T-cell (primary cell): ENCODE results near the gene PPM1A. TPM values are rescaled to one million over a fixed set of nuclear protein-coding genes. Genes with fewer than 3 reads are reported as not detected.
A peak's percentile ranks its signal among the peaks of the same experiment; 100 is the strongest.

Experiments
- ATAC-seq, 4 experiments: fragments of 200-7000 bp in 3 of 4; fragments of 150-1000 bp in 1 of 4; cut with Tn5 transposase; replicated peaks in 1 of 4; 1 replicate in 3 of 4; 2 replicates in 1 of 4; pipeline ENCODE4 v1.10.0; 2021; ENCODE audit warnings: moderate library complexity in 3 of 4, mild to moderate bottlenecking in 2 of 4, moderate number of reproducible peaks in 1 of 4
- CTCF ChIA-PET, 2 donors: fragments of 300-600 bp; sonication (Branson Sonifier 250); formaldehyde crosslinking; loops; one replicate each; lab custom pipeline; 2022; ENCODE audit warnings: antibody characterized with exemption in 2 of 2; lab: Charles Lee
- POLR2A ChIA-PET, 2 donors: fragments of 300-600 bp; sonication (Branson Sonifier 250); formaldehyde crosslinking; loops; one replicate each; lab custom pipeline; 2022; ENCODE audit warnings: antibody characterized with exemption in 2 of 2; lab: Charles Lee
- DNase-seq, 35 experiments: peaks; one replicate each; pipeline versions ENCODE4 v3.0.0 to v3.0.0-alpha.2; 2013 to 2023
- H3K27ac ChIP-seq: one replicate; pipeline ENCODE4 v1.5.1; 2013; ENCODE audit warnings: low read length
- H3K27me3 ChIP-seq, 2 experiments: replicated peaks in 1 of 2; 1 replicate in 1 of 2; 2 replicates in 1 of 2; pipeline versions ENCODE4 v1.6.1 to v1.7.0; 2013; ENCODE audit warnings: low read length in 1 of 2, mixed read lengths in 1 of 2; ENCODE audit not compliant: control insufficient read depth in 2 of 2, insufficient read depth in 2 of 2; ENCODE audit errors: extremely low read depth in 1 of 2
- H3K36me3 ChIP-seq, 2 donors: 1 replicate in 1 of 2; 2 replicates in 1 of 2; pipeline versions ENCODE4 v1.6.1 to v1.7.0; 2013; ENCODE audit warnings: low read length in 1 of 2; ENCODE audit not compliant: control insufficient read depth in 2 of 2, insufficient read depth in 1 of 2; ENCODE audit errors: extremely low read depth in 1 of 2
- H3K4me1 ChIP-seq, 2 experiments: 1 replicate in 1 of 2; 2 replicates in 1 of 2; pipeline versions ENCODE4 v1.6.1 to v1.7.0; 2013; ENCODE audit warnings: low read length in 2 of 2, mixed read lengths in 1 of 2; ENCODE audit not compliant: insufficient read depth in 2 of 2, control insufficient read depth in 1 of 2; ENCODE audit errors: extremely low read depth in 1 of 2
- H3K4me3 ChIP-seq, 2 donors: 1 replicate in 1 of 2; 2 replicates in 1 of 2; pipeline versions ENCODE4 v1.5.1 to v1.7.0; 2013; ENCODE audit warnings: mild to moderate bottlenecking in 2 of 2, low read length in 1 of 2, moderate library complexity in 1 of 2; ENCODE audit not compliant: control insufficient read depth in 1 of 2; ENCODE audit errors: extremely low read depth in 1 of 2
- H3K9me3 ChIP-seq: 2 replicates; pipeline ENCODE4 v1.7.0; 2013
- H3K27ac Mint-ChIP-seq, 2 donors: one replicate each; pipeline ENCODE4 v1.8.0; 2020 to 2021; ENCODE audit warnings: mild to moderate bottlenecking in 2 of 2, mixed read lengths in 2 of 2
- H3K27me3 Mint-ChIP-seq, 2 donors: one replicate each; pipeline ENCODE4 v1.8.0; 2021 to 2022; ENCODE audit warnings: mixed read lengths in 2 of 2
- H3K36me3 Mint-ChIP-seq: one replicate; pipeline ENCODE4 v1.8.0; 2021; ENCODE audit warnings: mixed read lengths
- H3K4me1 Mint-ChIP-seq, 3 donors: one replicate each; pipeline ENCODE4 v1.8.0; 2020 to 2022; ENCODE audit warnings: mixed read lengths in 3 of 3, mild to moderate bottlenecking in 1 of 3
- H3K4me3 Mint-ChIP-seq, 3 donors: one replicate each; pipeline ENCODE4 v1.8.0; 2020 to 2022; ENCODE audit warnings: mild to moderate bottlenecking in 3 of 3, mixed read lengths in 3 of 3, moderate library complexity in 3 of 3
- H3K9me3 Mint-ChIP-seq, 3 donors: one replicate each; pipeline ENCODE4 v1.8.0; 2020 to 2022; ENCODE audit warnings: mixed read lengths in 3 of 3
- WGBS: methylation state at CpG from one replicate; pipeline ENCODE4 v1.1.5; 2013; ENCODE audit warnings: missing lambda C conversion rate; ENCODE audit not compliant: insufficient coverage; 5-methylcytosine and 5-hydroxymethylcytosine counted together
- total RNA-seq, 35 experiments: library from RNA in 6 of 35; stranded (reverse) in 6 of 35; fragments of 120-200 nt in 1 of 35; gene quantifications; one replicate each; pipeline versions ENCODE4 v1.2.1 to v1.2.4 and lab custom pipeline; 2013 to 2026

Gene PPM1A
- total RNA-seq, 5 donors from 2014 or later (not counting 1 experiment from before 2014, with no cell fraction given): 42.8 to 71.6 (median 46.1) TPM

GRCh38 chr14:60242429-60242828, 6.6 kb upstream of the PPM1A start:
- Histone ChIP-seq H3K9me3 (no peaks in the 10 kb centered on the region), H3K4me3 (no peak overlapping the region), H3K27me3 (no peaks in the 10 kb centered on the region), H3K36me3 (no peaks in the 10 kb centered on the region), H3K4me1 (peaks cover 4 to 5% of the 10 kb centered on the region in 2 experiments), H3K27ac (no peak overlapping the region)
- Mint-ChIP-seq H3K4me1 (peaks cover 4 to 15% (median 8%) of the 10 kb centered on the region in 3 donors), H3K27ac (no peak overlapping the region), H3K36me3 (no peaks in the 10 kb centered on the region), H3K27me3 (peaks cover 0 to 5% of the 10 kb centered on the region in 2 donors), H3K4me3 (no peak overlapping the region), H3K9me3 (no peaks in the 10 kb centered on the region)
- ChIA-PET CTCF (no interaction called here), POLR2A (no interaction called here)
- no peak for DNase-seq
- WGBS: no CpG with 5 or more reads among the region's 2 CpGs
- no peak for ATAC-seq

- Histone ChIP-seq H3K27me3 (no peaks in the 10 kb centered on the region), H3K9me3 (no peaks in the 10 kb centered on the region), H3K4me1 (peaks cover 10 to 20% of the 10 kb centered on the region in 2 experiments), H3K27ac (no peak overlapping the region), H3K36me3 (no peaks in the 10 kb centered on the region), H3K4me3 (no peak overlapping the region)
- WGBS: 48% methylated on average over 2 of the region's 2 CpGs
- ATAC-seq: no peak
- no peak overlapping the region for H3K27ac Mint-ChIP-seq
- POLR2A ChIA-PET: no interaction called here
- no peaks in the 10 kb centered on the region for H3K27me3 Mint-ChIP-seq
- no peak overlapping the region for H3K4me3 Mint-ChIP-seq
- H3K36me3 Mint-ChIP-seq: no peaks in the 10 kb centered on the region
- H3K9me3 Mint-ChIP-seq: no peaks in the 10 kb centered on the region
- CTCF ChIA-PET: interaction anchor here in 1 of 2 donors (0.6 kb wide), 3 partner anchors 21 to 205 kb away, joined by 3 to 5 read pairs (median 3); no protein-coding TSS in a partner anchor
- DNase-seq: peak in 1 of 35 experiments; percentile 15
- peaks cover 19 to 34% (median 23%) of the 10 kb centered on the region in 3 donors for H3K4me1 Mint-ChIP-seq
These were observed 3.4 kb upstream of the PPM1A start for GRCh38 chr14:60245380-60246177.

GRCh38 chr14:60247994-60248696, 876 bp upstream of the PPM1A start:
- Histone ChIP-seq H3K4me3 (peak overlapping the region; percentile 83 to 88), H3K4me1 (peaks cover 21 to 26% of the 10 kb centered on the region in 2 experiments), H3K27ac (peak overlapping the region; percentile 98), H3K27me3 (no peaks in the 10 kb centered on the region), H3K9me3 (no peaks in the 10 kb centered on the region), H3K36me3 (no peaks in the 10 kb centered on the region)
- CTCF ChIA-PET: interaction anchor here (0.6 to 2.7 kb wide), 15 partner anchors 23 to 1950 kb away, joined by 3 to 24 read pairs (median 4); partner anchors contain the start of genes ARID4A (in 1 of the 2) and DHRS7 (in 1 of the 2)
- H3K9me3 Mint-ChIP-seq: no peaks in the 10 kb centered on the region
- POLR2A ChIA-PET: interaction anchor here (0.6 to 1.9 kb wide), 16 partner anchors 12 to 1820 kb away, joined by 3 to 9 read pairs (median 4); partner anchors contain the start of genes DAAM1 (in 1 of the 2), DHRS7 (in 1 of the 2) and PCNX4 (in 1 of the 2)
- no peaks in the 10 kb centered on the region for H3K36me3 Mint-ChIP-seq
- ATAC-seq (peak; percentile 59 to 72 (median 64)), DNase-seq (peak; percentile 48 to 91 (median 77))
- no peaks in the 10 kb centered on the region for H3K27me3 Mint-ChIP-seq
- H3K4me1 Mint-ChIP-seq: peaks cover 43 to 60% (median 48%) of the 10 kb centered on the region in 3 donors
- H3K4me3 Mint-ChIP-seq: peak overlapping the region; percentile 88 to 96 (median 94)
- 0% methylated on average over 19 of the region's 27 CpGs for WGBS
- peak overlapping the region; percentile 99 for H3K27ac Mint-ChIP-seq

- Histone ChIP-seq H3K27me3 (no peaks in the 10 kb centered on the region), H3K4me3 (peak overlapping the region; percentile 57 to 91), H3K4me1 (peaks cover 21 to 32% of the 10 kb centered on the region in 2 experiments), H3K27ac (peak overlapping the region; percentile 62), H3K9me3 (no peaks in the 10 kb centered on the region), H3K36me3 (no peaks in the 10 kb centered on the region)
- ChIA-PET CTCF (interaction anchor here (0.6 to 2.7 kb wide), 18 partner anchors 13 to 1592 kb away, joined by 3 to 24 read pairs (median 4); no protein-coding TSS in a partner anchor), POLR2A (interaction anchor here (0.6 to 1.9 kb wide), 20 partner anchors 9 to 1773 kb away, joined by 3 to 9 read pairs (median 4); partner anchors contain the start of genes DAAM1 (in 1 of the 2), DHRS7 (in 1 of the 2), JKAMP (in 1 of the 2) and L3HYPDH (in 1 of the 2))
- WGBS: under 1% methylated on average over 76 of the region's 107 CpGs
- H3K36me3 Mint-ChIP-seq: no peaks in the 10 kb centered on the region
- H3K4me3 Mint-ChIP-seq: peak overlapping the region; percentile 88 to 96 (median 94)
- no peaks in the 10 kb centered on the region for H3K27me3 Mint-ChIP-seq
- DNase-seq (peak in 34 of 35 experiments; percentile 20 to 67 (median 47)), ATAC-seq (peak; percentile 45 to 50 (median 49))
- peaks cover 54 to 74% (median 58%) of the 10 kb centered on the region in 3 donors for H3K4me1 Mint-ChIP-seq
- H3K27ac Mint-ChIP-seq: peak overlapping the region; percentile 57 to 69
- H3K9me3 Mint-ChIP-seq: no peaks in the 10 kb centered on the region
These were observed 568 bp downstream of the PPM1A start for GRCh38 chr14:60249321-60250256.

GRCh38 chr14:60250257-60251035, 1.4 kb downstream of the PPM1A start:
- peak overlapping the region; percentile 57 to 91 for H3K4me3 ChIP-seq
- no peak for DNase-seq
- H3K9me3 ChIP-seq: no peaks in the 10 kb centered on the region
- Mint-ChIP-seq H3K27me3 (no peaks in the 10 kb centered on the region), H3K9me3 (no peaks in the 10 kb centered on the region), H3K27ac (peak overlapping the region; percentile 57 to 69), H3K4me1 (peaks cover 59 to 81% (median 62%) of the 10 kb centered on the region in 3 donors), H3K36me3 (no peaks in the 10 kb centered on the region), H3K4me3 (peak overlapping the region; percentile 82 to 88 (median 86))
- no peaks in the 10 kb centered on the region for H3K36me3 ChIP-seq
- no peak overlapping the region for H3K27ac ChIP-seq
- POLR2A ChIA-PET: no interaction called here
- peaks cover 21 to 32% of the 10 kb centered on the region in 2 experiments for H3K4me1 ChIP-seq
- no peaks in the 10 kb centered on the region for H3K27me3 ChIP-seq
- WGBS: 0% methylated on average over 1 of the region's 9 CpGs
- no peak for ATAC-seq
- CTCF ChIA-PET: interaction anchor here in 1 of 2 donors (0.8 to 2.6 kb wide), 5 partner anchors 12 to 89 kb away, joined by 3 to 15 read pairs (median 5); no protein-coding TSS in a partner anchor
